ENCODE measurements around the gene NUDT6.
A peak's percentile ranks its signal among the peaks of the same experiment; 100 is the strongest.

Gene NUDT6

GRCh38 chr4:122895336-122895995, 26.9 kb downstream of the NUDT6 start:
- TF ChIP-seq CSDC2 (CRISPR knock-in tag; IDR thresholded peaks at IDR 0.05) = no peak
- ATAC-seq = no peak

GRCh38 chr4:122894827-122895226, 27.6 kb downstream of the NUDT6 start:
- TF ChIP-seq TCF4 (CRISPR knock-in tag; IDR thresholded peaks at IDR 0.05; ENCODE audit: borderline replicate concordance) = no peak
- TF ChIP-seq ZFP3 (CRISPR knock-in tag; IDR thresholded peaks at IDR 0.05) = no peak
- no peak for TF ChIP-seq ZC3H10 (CRISPR knock-in tag; IDR thresholded peaks at IDR 0.05)
- TF ChIP-seq CSRNP3 (CRISPR knock-in tag; IDR thresholded peaks at IDR 0.05) = no peak
- no peak for TF ChIP-seq OSR1 (CRISPR knock-in tag; IDR thresholded peaks at IDR 0.05)
- TF ChIP-seq TOX (CRISPR knock-in tag; IDR thresholded peaks at IDR 0.05; ENCODE audit: borderline replicate concordance) = no peak
- TF ChIP-seq ZNF565 (CRISPR knock-in tag; conservative IDR thresholded peaks at IDR 0.05; ENCODE audit: low read depth) = no peak
- TF ChIP-seq TSHZ2 (CRISPR knock-in tag; IDR thresholded peaks at IDR 0.05) = no peak
- ATAC-seq = peak; percentile 21; the same call in 2 of the 3 replicates

- no peak for TF ChIP-seq BACH2 (CRISPR knock-in tag; IDR thresholded peaks at IDR 0.05; ENCODE audit: borderline replicate concordance)
- peak; percentile 89 for TF ChIP-seq ISL1 (CRISPR knock-in tag; IDR thresholded peaks at IDR 0.05)
- ATAC-seq = no peak; the same call in 2 of the 3 replicates
Measured at GRCh38 chr4:122890147-122890795, 32.1 kb downstream of the NUDT6 start.

GRCh38 chr4:122889726-122890125, 32.7 kb downstream of the NUDT6 start:
- TF ChIP-seq PPARA (CRISPR knock-in tag; IDR thresholded peaks at IDR 0.05; ENCODE audit: borderline replicate concordance) = no peak
- TF ChIP-seq ESRRG (CRISPR knock-in tag; IDR thresholded peaks at IDR 0.05) = no peak
- no peak for TF ChIP-seq TSHZ2 (CRISPR knock-in tag; IDR thresholded peaks at IDR 0.05)
- no peak for TF ChIP-seq POU6F1 (CRISPR knock-in tag; IDR thresholded peaks at IDR 0.05; ENCODE audit: borderline replicate concordance, low read depth)
- no peak for TF ChIP-seq ZNF565 (CRISPR knock-in tag; conservative IDR thresholded peaks at IDR 0.05; ENCODE audit: low read depth)
- ATAC-seq = no peak; the same call in 2 of the 3 replicates

GRCh38 chr4:122884499-122884898, 37.9 kb downstream of the NUDT6 start:
- no peak for ATAC-seq
- TF ChIP-seq ZFP30 (CRISPR knock-in tag; IDR thresholded peaks at IDR 0.05) = no peak
- TF ChIP-seq ESRRG (CRISPR knock-in tag; IDR thresholded peaks at IDR 0.05) = no peak
- no peak for TF ChIP-seq ISL1 (CRISPR knock-in tag; IDR thresholded peaks at IDR 0.05)
- TF ChIP-seq ZNF70 (CRISPR knock-in tag; IDR thresholded peaks at IDR 0.05) = no peak
- no peak for TF ChIP-seq POU6F1 (CRISPR knock-in tag; IDR thresholded peaks at IDR 0.05; ENCODE audit: borderline replicate concordance, low read depth)
- no peak for TF ChIP-seq PATZ1 (CRISPR knock-in tag; IDR thresholded peaks at IDR 0.05; ENCODE audit: borderline replicate concordance)

Data from SK-N-SH treated with all-trans-retinoic acid at 6 μM for 48 hours (cell line).